GM18526 (cell line): ENCODE data around the gene GABRG3.

Experiments used
- POLR2A ChIP-seq: IDR thresholded peaks from 3 replicates; pipeline ENCODE4 v1.6.1; 2011; ENCODE audit not compliant: insufficient read length; ENCODE audit errors: extremely low read depth

Gene GABRG3

GRCh38 chr15:27082526-27082925 lies 111.5 kb downstream of the GABRG3 start:
- no peak for TF ChIP-seq POLR2A

GRCh38 chr15:27084844-27085243 lies 113.9 kb downstream of the GABRG3 start:
- no peak for TF ChIP-seq POLR2A

GRCh38 chr15:27086149-27086548 lies 115.2 kb downstream of the GABRG3 start:
- no peak for TF ChIP-seq POLR2A

DNA sequence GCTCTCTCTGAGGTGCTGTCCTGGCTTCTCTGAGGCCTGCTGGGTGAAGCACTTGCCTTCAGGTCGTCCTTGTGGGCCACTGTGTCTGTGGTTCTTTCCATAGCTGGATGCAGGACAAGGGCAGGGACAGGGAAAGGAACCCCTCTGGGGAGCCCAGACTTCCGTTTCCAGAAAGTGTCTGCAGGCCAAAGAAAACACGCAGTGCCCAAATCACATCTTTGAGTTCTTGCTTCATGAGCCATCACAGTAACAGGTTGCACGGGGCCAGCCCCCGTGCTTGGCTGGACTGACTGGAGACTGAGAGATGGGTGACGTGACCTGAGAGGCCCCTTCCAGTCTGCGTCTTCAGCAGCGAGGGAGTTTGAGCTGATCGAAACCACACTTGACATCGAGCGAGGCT lies 115.8 kb downstream of the GABRG3 start:
- no peak for TF ChIP-seq POLR2A

GRCh38 chr15:27087651-27088583 lies 116.9 kb downstream of the GABRG3 start:
- TF ChIP-seq POLR2A, result no peak

DNA sequence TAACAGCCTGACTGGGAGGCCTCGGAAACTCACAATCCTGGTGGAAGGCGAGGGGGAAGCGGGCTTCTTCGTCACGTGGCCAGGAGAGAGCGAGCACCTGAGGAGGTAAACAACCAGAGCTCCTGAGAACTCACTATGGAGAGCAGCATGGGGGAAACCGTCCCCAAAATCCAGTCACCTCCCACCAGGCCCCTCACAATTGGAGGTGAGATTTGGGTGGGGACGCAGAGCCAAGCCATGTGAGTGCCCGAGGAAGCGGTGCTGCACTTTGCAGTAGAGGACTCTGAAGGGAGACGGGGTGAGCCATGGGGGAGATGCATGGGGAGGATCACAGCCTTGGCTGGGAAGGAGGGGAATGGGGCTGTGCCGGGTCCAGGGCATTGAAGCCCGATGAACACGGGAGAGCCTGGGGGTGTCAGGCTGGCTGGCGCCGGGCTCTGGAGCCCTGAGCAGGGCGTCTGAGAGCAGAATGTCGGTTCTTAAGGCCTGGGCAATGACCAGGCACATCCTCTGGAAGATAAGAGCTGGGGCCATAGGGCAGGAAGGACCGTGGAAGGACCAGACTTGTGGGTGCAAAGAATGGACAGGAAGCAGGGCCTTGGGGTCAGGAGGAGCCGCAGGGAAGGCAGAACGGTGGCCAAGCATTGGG lies 117.7 kb downstream of the GABRG3 start:
- TF ChIP-seq POLR2A, result no peak

DNA sequence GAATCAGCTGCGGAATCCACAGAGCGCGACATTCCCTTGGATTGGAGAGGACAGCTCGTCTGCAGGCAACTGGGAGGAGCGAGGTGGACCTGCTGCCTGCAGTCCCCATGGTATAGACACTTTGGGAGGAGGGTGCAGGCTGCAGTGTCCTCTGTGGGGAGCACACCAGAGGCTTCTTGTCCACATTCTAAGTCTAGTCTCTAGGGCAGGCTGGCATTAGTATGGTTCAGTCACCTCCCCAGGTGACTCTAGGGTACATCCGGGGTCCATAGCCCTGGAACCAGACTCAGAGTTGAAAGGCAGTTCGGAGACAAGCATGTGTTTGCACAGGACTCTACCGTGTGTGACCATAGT lies 118.2 kb downstream of the GABRG3 start:
- TF ChIP-seq POLR2A, result no peak

GRCh38 chr15:27089676-27090075 lies 118.7 kb downstream of the GABRG3 start:
- TF ChIP-seq POLR2A, result no peak

DNA sequence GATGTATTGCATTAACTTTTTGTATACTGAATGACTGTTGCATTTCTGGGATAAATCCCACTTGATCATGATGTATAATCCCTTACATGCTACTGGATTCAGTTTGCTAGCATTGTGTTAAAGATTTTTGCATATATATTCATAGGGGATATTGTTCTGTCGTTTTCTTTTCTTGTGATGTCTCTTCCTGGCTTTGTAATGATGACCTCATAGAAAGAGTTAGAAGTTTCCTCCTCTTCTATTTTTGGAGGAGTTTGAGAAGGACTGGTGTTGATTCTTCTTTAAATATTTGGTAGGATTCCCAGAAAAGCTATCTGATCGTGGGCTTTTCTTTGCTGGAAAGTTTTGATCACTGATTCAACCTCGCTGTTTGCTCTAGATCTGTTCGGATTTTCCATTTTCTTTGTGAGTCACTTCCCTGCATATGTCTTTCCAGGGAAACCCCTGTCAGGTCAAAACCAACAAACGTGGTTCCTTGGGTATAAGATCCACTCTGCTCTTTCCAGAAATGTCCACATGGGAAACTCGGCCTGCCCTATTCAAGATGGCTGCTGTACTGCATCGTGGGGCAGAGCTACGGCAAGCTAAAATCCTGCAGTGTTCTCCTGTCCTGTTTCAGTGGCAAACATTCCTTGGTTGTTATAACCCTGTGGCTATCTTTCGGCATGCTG lies 120.4 kb downstream of the GABRG3 start:
- TF ChIP-seq POLR2A, result no peak

DNA sequence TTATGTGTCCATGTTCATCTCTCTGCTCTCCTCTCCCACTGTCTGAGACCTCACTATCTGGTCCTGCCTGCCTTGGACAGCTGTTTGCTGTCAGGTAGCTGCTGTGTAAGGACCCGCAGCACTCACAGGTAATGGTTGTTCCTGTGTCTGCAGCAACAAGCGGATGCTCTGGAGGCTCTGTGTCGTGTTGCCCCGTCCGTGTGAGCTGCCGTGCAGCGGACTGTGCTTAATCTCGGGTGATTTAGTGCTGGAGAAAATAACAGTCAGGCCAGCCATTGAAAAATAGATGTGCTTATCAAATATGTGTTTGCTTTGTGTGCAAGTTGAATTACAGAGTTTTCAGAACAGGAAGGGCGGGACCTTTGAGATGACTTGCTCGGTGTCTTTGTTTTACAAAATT lies 121.4 kb downstream of the GABRG3 start:
- TF ChIP-seq POLR2A, result no peak

- TF ChIP-seq POLR2A, result no peak
These were observed 123.3 kb downstream of the GABRG3 start for GRCh38 chr15:27094235-27094634.

GRCh38 chr15:27095886-27096624 lies 125.1 kb downstream of the GABRG3 start:
- TF ChIP-seq POLR2A, result no peak

- TF ChIP-seq POLR2A, result no peak
These were observed 126.5 kb downstream of the GABRG3 start for GRCh38 chr15:27097506-27097905.

GRCh38 chr15:27101982-27102381 lies 131.0 kb downstream of the GABRG3 start:
- no peak for TF ChIP-seq POLR2A

- no peak for TF ChIP-seq POLR2A
These were observed 140.3 kb downstream of the GABRG3 start for GRCh38 chr15:27111323-27111722.

DNA sequence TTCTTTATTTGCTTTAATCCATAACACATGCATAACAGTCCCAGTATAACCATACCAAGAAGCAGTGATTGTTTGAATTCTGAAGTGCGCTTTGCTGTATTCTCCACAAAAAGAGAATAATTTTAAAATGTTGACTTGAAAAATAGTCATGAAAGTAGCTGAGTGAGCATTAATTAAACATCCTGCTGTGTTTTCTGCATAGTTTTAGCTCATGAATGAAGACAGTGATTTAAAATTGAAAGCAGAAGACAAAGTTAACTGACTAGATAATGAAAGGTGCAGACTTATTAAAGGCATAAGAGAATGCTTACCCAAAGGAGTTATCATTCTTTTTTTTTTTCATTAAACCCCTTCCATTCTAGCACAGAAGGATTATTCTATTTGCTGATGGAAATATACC lies 143.5 kb downstream of the GABRG3 start:
- no peak for TF ChIP-seq POLR2A

DNA sequence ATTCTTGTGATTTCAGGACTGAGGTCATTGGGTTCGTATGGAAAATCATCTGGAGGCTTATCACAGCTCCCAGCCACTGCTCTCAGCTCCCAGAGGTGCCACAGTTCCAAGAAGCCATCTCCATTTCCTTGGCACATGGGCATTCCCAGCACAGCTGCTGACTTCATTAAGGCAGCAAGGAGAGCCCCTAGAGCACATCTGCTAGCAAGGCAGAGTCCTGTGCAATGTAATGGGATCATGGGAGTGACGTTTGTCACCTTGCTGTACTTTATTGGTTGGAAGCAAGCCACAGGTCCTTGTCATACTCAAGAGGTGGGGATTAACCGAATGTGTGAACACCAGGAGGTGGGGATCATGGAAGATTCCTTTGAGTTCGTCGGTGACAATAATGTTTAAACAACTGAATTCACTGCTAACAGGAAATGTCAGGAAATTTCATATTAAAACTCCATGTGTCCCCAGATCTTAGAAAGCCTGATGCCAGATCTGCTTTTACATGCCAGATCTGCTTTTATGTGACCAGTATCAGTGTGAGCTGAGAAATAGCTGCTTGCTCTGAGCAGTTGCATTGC lies 148.8 kb downstream of the GABRG3 start:
- no peak for TF ChIP-seq POLR2A
